Neutrophil (primary cell): ENCODE measurements around the gene MTOR.
"Not testable (repeated sequence)": the region's sequence is repeated elsewhere in the genome, so short reads cannot be mapped to it uniquely, and the experiment has no call there.

ENCODE experiments used
- H3K27ac ChIP-seq: fragments of 200-600 bp; sonication (generic); 2 replicates; pipeline ENCODE4 v1.5.1; 2016; ENCODE audit warnings: mild to moderate bottlenecking, moderate library complexity
- H3K27me3 ChIP-seq: fragments of 200-600 bp; sonication (generic); 2 replicates; pipeline ENCODE4 v1.6.0; 2016; ENCODE audit warnings: mild to moderate bottlenecking
- H3K36me3 ChIP-seq: fragments of 200-600 bp; sonication (generic); 2 replicates; pipeline ENCODE4 v1.5.1; 2017
- H3K4me1 ChIP-seq, 2 experiments: fragments of 200-600 bp in 1 of 2; sonication (generic) in 1 of 2; 1 replicate in 1 of 2; 2 replicates in 1 of 2; pipeline versions ENCODE4 v1.5.1 to v1.6.1; 2013 to 2016; ENCODE audit warnings: low read depth in 1 of 2, low read length in 1 of 2, mild to moderate bottlenecking in 1 of 2, moderate library complexity in 1 of 2; ENCODE audit not compliant: control insufficient read depth in 1 of 2, insufficient read depth in 1 of 2
- H3K4me3 ChIP-seq, 2 experiments: fragments of 200-600 bp in 1 of 2; sonication (generic) in 1 of 2; 1 replicate in 1 of 2; 2 replicates in 1 of 2; pipeline ENCODE4 v1.5.1; 2013 to 2016; ENCODE audit warnings: low read depth in 1 of 2, low read length in 1 of 2, mild to moderate bottlenecking in 1 of 2, moderate library complexity in 1 of 2
- H3K9me3 ChIP-seq: fragments of 200-600 bp; sonication (generic); 2 replicates; pipeline ENCODE4 v1.5.1; 2016
- TF ChIP-seq, protein P1 (sequence below): fragments of 200-600 bp; sonication (generic); IDR thresholded peaks from 2 replicates; pipeline ENCODE4 v1.5.1; 2016; ENCODE audit warnings: antibody characterized with exemption

The MTOR gene

DNA sequence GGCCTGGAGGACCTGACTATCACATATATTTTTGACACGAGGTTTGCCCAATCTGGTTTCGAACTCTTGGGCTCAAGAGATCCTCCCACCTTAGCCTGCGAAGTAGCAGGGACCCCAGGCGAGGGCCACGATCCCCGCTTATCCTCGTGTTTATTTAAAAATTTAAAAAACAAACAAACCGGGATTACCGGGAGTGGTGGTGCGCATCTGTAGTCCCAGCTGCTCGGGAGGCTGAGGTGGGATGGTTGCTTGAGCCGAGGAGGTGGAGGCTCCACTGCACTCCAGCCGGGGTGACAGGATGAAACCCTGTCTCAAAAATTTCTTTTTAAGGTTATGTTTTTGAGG is 162.2 kb downstream of the MTOR start:
- H3K36me3 ChIP-seq: peaks cover 18% of the 10 kb centered on the region
- peak overlapping the region; percentile 97 to 98 for H3K4me3 ChIP-seq
- TF ChIP-seq, protein P1, sequence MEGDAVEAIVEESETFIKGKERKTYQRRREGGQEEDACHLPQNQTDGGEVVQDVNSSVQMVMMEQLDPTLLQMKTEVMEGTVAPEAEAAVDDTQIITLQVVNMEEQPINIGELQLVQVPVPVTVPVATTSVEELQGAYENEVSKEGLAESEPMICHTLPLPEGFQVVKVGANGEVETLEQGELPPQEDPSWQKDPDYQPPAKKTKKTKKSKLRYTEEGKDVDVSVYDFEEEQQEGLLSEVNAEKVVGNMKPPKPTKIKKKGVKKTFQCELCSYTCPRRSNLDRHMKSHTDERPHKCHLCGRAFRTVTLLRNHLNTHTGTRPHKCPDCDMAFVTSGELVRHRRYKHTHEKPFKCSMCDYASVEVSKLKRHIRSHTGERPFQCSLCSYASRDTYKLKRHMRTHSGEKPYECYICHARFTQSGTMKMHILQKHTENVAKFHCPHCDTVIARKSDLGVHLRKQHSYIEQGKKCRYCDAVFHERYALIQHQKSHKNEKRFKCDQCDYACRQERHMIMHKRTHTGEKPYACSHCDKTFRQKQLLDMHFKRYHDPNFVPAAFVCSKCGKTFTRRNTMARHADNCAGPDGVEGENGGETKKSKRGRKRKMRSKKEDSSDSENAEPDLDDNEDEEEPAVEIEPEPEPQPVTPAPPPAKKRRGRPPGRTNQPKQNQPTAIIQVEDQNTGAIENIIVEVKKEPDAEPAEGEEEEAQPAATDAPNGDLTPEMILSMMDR: no peak
- no peaks in the 10 kb centered on the region for H3K27me3 ChIP-seq
- peak overlapping the region; percentile 65 for H3K27ac ChIP-seq
- no peaks in the 10 kb centered on the region for H3K9me3 ChIP-seq
- peaks cover 13 to 15% of the 10 kb centered on the region in 2 experiments for H3K4me1 ChIP-seq

DNA sequence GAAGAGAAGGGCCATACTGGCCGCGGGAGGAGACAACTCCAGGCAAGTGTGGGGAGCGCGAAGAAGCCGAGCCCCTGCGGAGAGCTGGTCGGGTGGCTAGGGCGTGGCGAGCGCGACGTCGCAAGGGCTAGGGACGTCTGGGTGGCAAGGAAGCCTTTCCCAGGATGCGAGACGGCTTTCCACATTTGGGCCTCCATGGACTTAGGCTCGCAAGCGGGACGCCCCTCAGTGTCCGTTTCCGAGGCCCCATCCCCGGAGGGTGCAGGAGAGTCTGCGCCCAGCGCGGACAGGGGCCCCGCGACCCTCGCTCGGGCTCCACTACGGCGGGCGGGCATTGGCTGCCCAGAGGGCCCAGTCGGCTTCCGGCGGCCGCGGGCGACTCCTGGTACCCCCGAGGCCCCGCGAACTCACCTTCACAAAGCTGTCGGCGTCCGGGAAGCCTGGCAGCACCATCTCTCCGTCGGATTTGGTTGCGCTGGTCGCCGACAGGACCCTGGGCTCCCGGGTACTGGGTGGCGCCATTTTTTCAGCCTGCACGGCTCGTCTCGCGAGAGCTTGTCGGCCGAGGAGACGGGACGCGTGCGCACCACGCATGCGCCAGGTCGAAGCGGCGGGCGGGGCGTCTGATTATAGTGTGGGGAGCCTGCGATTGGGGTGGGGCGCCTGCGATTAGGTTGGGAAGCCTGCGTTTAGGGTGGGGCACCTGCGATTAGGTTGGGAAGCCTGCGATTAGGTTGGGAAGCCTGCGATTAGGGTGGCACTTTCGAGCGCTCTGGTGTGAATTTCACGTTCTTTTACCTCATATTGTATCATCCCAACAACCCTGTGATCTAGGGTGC is 162.8 kb downstream of the MTOR start, which contains the start of gene EXOSC10:
EXOSC10 (minus strand) TSS at position 560 of the 839 bp plus-strand sequence; CDS start at position 522, 38 bp downstream.
- TF ChIP-seq, protein P1: no peak
- peak within 1 kb of the TSS; percentile 97 to 98 for H3K4me3 ChIP-seq
- H3K4me1 ChIP-seq: peaks cover 13 to 15% of the 10 kb centered on the region in 2 experiments
- H3K9me3 ChIP-seq: no peaks in the 10 kb centered on the region
- peaks cover 23% of the 10 kb centered on the region for H3K36me3 ChIP-seq
- H3K27me3 ChIP-seq: no peaks in the 10 kb centered on the region
- H3K27ac ChIP-seq: peak within 1 kb of the TSS; percentile 65

DNA sequence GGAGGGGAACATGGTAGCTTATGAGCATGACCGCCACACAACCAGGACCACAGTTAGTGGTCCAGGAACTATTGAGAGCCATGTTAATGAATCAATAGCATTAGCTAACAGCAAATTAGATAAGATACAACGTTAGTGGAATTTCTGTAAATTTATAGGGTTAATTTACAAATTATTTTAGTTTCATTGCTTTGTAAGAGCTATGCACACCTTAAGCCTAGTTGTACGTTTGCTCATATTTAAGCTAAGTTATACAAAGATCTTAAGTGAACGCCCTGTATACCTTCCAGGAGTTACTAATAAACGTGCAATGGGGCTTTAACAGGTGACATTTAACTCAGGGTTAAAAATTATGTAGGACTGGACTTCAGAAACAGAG is 163.4 kb downstream of the MTOR start:
- no peaks in the 10 kb centered on the region for H3K9me3 ChIP-seq
- peak overlapping the region; percentile 97 to 98 for H3K4me3 ChIP-seq
- peak overlapping the region; percentile 65 for H3K27ac ChIP-seq
- peaks cover 13 to 15% of the 10 kb centered on the region in 2 experiments for H3K4me1 ChIP-seq
- peaks cover 29% of the 10 kb centered on the region for H3K36me3 ChIP-seq
- H3K27me3 ChIP-seq: no peaks in the 10 kb centered on the region
- TF ChIP-seq, protein P1: no peak

DNA sequence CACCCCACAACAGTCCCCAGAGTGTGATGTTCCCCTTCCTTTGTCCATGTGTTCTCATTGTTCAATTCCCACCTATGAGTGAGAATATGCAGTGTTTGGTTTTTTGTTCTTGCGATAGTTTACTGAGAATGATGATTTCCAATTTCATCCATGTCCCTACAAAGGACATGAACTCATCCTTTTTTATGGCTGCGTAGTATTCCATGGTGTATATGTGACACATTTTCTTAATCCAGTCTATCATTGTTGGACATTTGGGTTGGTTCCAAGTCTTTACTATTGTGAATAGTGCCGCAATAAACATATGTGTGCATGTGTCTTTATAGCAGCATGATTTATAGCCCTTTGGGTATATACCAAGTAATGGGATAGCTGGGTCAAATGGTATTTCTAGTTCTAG is 178.6 kb downstream of the MTOR start:
- not testable (repeated sequence) for H3K27ac ChIP-seq, H3K9me3 ChIP-seq, H3K27me3 ChIP-seq, H3K4me3 ChIP-seq, H3K4me1 ChIP-seq
- H3K36me3 ChIP-seq: peaks cover 63% of the 10 kb centered on the region

DNA sequence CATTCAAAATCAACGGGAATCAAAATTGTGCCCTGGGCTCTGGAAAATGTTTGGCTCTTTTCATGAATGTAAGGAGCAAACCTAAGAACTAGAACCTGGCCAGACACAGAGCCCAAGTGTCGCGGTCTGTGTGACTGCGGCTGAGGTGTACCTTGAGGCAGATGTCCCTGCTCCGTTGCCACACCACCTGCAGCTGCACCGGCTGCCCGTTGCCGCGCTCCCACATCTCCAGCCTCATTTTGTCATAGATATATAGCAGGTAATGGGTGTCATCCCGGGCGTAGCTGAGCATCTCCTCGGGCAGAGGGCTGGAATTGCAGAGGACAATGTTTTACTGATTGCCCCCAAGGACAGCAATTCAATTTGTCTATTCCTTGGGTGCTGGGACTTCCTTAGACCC is 181.4 kb downstream of the MTOR start:
- TF ChIP-seq, protein P1: no peak
- no peak overlapping the region for H3K4me3 ChIP-seq
- no peak overlapping the region for H3K27ac ChIP-seq
- peaks cover 69% of the 10 kb centered on the region for H3K36me3 ChIP-seq
- no peaks in the 10 kb centered on the region for H3K4me1 ChIP-seq
- H3K27me3 ChIP-seq: no peaks in the 10 kb centered on the region
- no peaks in the 10 kb centered on the region for H3K9me3 ChIP-seq

DNA sequence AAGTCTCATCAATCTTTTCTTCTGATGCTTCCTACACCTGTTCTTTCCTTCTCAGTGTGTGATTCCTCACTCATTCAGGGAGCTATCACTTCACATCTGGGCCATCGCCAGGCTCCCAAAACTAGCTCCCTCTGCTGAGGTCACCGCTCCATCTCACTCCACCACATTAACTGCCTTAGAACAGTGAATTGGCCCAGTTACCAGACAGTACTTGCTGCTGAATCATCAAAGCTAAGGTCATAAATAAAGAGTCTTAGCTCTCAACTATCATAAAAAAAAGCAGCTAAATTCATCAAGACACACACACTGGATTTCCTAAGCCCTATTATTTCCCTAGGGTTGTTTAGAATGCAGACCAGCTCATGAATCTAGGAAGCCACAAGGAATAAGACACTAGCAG is 183.7 kb downstream of the MTOR start:
- Histone ChIP-seq H3K4me3 (no peak overlapping the region), H3K27me3 (no peaks in the 10 kb centered on the region), H3K27ac (no peak overlapping the region), H3K4me1 (no peaks in the 10 kb centered on the region), H3K9me3 (no peaks in the 10 kb centered on the region), H3K36me3 (peaks cover 92% of the 10 kb centered on the region)
- TF ChIP-seq, protein P1: no peak

DNA sequence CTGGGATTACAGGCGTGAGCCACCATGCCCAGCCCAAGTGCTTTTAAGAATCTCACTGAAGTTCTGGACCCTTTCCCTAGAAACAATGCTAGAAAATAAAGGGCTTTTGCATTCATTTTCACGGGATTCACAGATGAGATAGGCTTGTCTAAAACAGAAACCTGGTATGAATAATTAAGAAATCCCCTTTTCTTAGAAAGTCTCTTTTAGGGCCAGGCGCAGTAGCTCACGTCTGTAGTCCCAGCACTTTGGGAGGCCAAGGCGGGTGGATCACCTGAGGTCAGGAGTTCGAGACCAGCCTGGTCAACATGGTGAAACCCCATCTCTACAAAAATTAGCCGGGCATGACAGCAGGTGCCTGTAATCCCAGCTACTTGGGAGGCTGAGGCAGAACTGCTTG is 189.0 kb downstream of the MTOR start:
- not testable (repeated sequence) for H3K27me3 ChIP-seq, H3K4me1 ChIP-seq, H3K9me3 ChIP-seq

More for the DNA sequence above, 189.0 kb downstream of the MTOR start:
- not testable (repeated sequence) for H3K4me3 ChIP-seq, H3K27ac ChIP-seq
- H3K36me3 ChIP-seq: peaks cover 97% of the 10 kb centered on the region
